Measurements from ENCODE around the gene YIPF2.
A peak's percentile ranks its signal among the peaks of the same experiment; 100 is the strongest.

DNA sequence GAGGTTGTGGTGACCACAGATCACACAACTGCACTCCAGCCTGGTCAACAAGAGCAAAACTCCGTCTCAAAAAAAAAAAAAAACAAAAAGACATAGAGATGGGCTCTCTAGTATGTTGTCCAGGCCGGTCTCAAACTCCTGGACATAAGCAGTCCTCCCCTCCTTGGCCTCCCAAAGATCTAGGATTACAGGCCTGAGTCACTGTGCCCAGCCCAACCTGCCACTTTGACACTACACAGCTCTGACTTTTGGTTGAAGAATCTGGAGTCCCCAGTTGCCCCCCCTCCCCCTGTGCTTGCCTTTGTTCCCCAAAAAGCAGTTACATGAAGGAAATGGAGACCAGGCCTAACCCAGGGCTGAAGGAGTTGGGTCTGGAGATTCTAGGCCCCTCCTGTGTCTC lies 44.2 kb downstream of the YIPF2 start:
- TF ChIP-seq POLR2A (IDR thresholded peaks at IDR 0.05) (no peak), EP300 (IDR thresholded peaks at IDR 0.05) (no peak), POLR2AphosphoS5 (IDR thresholded peaks at IDR 0.05) (peak in 1 of 3 donors; percentile 37)
- TF ChIP-seq, protein P1, sequence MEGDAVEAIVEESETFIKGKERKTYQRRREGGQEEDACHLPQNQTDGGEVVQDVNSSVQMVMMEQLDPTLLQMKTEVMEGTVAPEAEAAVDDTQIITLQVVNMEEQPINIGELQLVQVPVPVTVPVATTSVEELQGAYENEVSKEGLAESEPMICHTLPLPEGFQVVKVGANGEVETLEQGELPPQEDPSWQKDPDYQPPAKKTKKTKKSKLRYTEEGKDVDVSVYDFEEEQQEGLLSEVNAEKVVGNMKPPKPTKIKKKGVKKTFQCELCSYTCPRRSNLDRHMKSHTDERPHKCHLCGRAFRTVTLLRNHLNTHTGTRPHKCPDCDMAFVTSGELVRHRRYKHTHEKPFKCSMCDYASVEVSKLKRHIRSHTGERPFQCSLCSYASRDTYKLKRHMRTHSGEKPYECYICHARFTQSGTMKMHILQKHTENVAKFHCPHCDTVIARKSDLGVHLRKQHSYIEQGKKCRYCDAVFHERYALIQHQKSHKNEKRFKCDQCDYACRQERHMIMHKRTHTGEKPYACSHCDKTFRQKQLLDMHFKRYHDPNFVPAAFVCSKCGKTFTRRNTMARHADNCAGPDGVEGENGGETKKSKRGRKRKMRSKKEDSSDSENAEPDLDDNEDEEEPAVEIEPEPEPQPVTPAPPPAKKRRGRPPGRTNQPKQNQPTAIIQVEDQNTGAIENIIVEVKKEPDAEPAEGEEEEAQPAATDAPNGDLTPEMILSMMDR (IDR thresholded peaks at IDR 0.05), result no peak
